GM21390 (cell line): ENCODE measurements around the gene UBE2D1.
A peak's percentile ranks its signal among the peaks of the same experiment; 100 is the strongest.

Source experiments
- ATAC-seq: cut with Tn5 transposase; IDR thresholded peaks from one replicate; pipeline ENCODE4 v1.9.1; 2021; ENCODE audit not compliant: unreplicated experiment

UBE2D1 gene

DNA sequence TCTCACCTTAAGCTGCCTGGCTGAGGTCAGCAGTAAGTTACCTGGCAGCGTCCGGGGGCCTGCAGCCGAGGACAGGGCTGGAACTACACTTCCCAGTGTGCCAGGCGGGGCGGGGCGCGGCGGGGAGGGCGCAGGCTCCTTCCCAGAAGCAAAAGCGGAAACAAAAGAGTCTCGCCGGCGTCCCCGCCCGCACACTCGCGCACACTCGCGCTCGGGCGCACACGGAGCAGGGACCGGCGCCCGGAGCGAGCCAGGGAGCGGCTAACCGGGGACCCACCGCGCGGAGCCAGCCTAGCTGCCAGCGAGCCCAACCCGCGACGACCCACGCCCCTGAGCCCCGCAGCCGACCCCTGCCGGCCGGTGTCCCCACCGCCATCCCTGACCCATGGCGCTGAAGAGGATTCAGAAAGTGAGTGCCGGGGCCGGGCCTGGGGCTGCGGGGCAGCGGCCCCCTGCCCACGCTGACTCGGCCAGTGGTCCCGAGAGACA lies at the start of gene UBE2D1:
TSS of gene UBE2D1 (plus strand) at position 190 of the 489 bp plus-strand sequence. CDS start at position 386, 196 bp downstream.
- peak; percentile 98 for ATAC-seq

- ATAC-seq, result peak; percentile 89
Measured at GRCh38 chr10:58291538-58292174, 43.1 kb upstream of the UBE2D1 start.

DNA sequence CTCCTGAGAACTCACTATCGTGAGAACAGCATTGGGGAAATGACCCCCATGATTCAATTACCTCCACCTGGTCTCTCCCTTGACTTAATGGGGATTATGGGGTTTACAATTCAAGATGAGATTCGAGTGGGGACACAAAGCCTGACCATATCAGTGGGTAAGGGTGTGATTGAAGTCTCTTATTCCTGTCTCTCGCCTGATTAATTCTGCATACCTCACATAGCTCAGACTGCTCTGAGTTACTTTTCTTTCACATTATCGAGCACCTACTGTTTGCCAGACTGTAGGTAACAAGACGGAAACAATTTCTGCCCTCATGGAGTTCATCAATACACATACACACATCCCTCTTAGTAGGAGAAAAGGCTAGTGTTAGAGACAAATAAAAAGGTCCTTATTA lies 40.8 kb upstream of the UBE2D1 start:
- ATAC-seq, result no peak

DNA sequence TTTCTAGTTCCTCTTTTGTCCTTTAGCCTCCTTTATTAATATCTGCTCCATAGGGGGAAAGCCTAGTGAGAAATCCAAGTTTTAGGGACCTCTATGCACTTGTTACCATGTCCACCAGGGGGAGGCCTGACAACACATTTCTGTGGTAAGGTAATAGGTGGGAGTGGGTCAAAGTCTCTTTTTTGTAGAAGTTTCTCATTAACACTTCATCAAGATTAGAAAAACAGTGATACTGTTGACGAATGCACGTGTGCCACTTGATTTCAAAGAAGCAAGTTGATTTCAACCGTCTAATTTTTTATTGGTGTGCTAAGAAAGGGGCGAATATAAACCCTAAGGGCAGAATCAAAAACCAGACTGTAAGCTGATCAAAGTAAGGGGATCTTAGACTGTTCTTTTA lies 35.2 kb upstream of the UBE2D1 start:
- peak; percentile 87 for ATAC-seq

DNA sequence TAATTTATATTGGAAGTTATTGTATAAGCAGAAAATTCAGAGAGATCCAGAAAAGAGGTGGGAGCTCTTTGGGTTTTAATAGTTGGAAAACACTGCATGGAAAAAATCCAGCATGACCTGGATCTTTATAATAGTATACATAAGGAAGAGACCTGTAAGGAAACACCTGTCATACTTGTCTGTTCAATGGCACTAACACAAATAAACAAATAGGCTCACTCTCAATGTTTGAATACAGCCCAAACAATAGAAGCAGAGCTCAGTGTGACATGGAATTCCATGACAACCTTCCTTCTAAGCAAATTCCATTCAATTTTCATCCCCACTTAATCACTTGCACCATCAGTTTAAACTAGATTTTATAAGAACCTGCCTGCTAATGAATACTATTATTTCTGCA lies 34.1 kb upstream of the UBE2D1 start:
- no peak for ATAC-seq

- ATAC-seq, result no peak
Measured at GRCh38 chr10:58302254-58302653, 32.6 kb upstream of the UBE2D1 start.

DNA sequence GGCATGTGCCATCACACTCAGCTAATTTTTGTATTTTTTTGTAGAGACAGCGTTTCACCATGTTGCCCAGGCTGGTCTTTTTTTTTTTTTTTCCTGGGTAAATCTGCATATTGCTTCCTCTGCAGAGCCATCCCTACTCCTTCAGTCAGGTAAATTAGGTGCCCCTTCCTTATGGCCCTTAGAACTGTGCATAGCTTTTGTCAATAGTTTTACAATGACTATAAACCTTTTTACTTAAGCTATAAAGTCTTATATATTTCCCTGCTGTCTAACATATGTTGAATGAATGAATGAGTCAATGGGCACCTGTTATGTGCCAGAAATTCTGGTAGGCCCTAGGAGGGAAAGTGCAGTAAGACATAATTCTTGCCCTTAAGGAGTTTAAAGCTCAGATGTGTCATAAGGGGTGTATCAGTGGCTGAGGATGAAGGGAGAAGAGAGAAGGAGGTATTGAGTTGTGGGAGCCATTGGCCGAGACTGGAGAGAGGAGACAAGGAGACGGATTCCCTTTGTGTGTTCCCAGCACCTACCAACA lies 30.6 kb upstream of the UBE2D1 start:
- no peak for ATAC-seq

DNA sequence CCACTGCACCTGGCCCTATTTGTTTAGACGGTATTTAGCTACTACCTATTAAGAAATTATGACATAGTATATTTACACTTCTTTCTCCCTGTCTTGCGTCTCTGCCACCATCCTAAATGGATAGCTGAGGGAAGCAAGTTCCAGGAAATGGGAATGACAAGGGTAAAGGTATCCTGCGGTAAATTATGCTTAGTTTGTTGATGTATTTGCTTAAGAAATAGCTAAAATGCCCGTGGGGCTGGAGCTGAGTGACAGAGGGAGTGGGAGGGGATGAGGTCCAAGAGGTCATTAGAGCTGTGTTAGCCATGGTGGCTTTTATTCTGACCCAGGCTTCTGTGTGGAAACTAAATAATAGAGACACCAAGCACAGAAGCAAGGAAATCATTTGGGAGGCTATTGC lies 29.0 kb upstream of the UBE2D1 start:
- ATAC-seq, result no peak

DNA sequence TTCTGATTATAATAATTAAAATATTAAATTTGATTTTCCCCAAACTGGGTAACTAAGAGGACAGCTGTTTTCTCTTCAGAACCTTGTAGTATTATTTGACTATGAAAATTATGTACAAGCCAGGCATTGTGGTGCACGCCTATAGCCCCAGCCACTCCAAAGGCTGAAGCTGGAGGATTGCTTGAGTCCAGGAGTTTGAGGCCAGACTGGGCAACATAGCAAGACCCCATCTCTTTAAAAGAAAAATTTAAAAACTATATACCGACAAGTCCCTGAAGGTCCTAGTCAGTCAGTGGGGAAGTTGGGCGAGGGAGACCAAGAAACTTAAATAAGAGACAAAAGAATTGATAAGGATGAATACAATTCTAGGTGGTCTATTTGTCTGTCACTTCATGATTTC lies 27.1 kb upstream of the UBE2D1 start:
- ATAC-seq, result no peak

GRCh38 chr10:58311026-58311425 lies 23.8 kb upstream of the UBE2D1 start:
- ATAC-seq, result no peak

DNA sequence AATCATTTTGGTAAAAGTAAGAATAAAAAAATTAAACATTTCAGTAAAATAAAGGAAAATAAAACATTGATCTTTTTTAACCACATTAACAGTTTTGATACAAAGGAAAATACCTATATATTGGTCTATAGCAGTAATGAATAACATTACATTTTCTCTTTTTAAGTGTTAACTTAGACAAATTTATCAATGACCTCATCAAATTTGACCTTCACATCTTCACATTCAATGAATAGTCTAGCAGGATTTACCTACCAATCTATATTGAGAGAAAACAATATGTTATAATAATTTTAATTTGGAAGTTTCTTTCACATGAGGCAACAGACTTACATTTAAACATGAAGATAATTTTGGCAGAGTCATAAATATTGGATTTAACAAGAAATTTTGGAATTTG lies 17.9 kb upstream of the UBE2D1 start:
- ATAC-seq, result no peak

DNA sequence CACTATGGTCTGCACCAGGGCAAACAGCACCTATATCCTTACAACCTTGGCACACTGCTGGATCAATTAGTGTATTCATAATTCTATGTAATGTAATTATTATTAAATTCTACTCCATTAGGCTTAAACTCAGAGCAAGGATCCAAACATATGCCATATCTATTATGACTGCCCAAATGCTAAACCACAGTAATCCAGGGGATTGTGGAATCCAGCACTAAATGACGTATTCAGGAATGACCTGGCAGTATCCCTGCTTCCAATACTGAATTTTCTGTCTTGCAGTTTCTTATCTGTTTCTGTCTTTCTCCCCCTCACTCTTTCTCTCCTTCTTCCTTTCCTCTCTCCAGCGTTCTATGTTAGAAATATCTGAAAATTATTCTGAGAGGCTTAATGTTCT lies 16.5 kb upstream of the UBE2D1 start:
- no peak for ATAC-seq

DNA sequence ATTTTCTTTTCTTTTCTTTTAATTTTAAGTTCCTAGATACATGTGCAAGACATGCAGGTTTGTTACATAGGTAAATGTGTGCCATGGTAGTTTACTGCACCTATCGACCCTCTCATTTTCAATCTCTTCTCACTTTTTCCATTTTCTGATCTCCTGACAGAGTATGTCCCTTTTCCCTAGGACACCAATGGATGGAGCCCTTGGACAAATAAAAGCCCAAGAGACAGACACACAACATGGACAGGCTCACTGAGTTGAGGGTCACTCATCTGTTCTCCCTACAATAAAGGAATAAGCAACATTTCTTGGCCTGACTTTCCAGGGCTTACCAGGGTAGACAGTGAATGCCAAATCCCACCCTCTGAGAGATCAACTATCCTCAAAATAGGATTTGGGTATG lies 15.2 kb upstream of the UBE2D1 start:
- ATAC-seq, result no peak

- no peak for ATAC-seq
Measured at GRCh38 chr10:58320351-58321049, 14.3 kb upstream of the UBE2D1 start.

DNA sequence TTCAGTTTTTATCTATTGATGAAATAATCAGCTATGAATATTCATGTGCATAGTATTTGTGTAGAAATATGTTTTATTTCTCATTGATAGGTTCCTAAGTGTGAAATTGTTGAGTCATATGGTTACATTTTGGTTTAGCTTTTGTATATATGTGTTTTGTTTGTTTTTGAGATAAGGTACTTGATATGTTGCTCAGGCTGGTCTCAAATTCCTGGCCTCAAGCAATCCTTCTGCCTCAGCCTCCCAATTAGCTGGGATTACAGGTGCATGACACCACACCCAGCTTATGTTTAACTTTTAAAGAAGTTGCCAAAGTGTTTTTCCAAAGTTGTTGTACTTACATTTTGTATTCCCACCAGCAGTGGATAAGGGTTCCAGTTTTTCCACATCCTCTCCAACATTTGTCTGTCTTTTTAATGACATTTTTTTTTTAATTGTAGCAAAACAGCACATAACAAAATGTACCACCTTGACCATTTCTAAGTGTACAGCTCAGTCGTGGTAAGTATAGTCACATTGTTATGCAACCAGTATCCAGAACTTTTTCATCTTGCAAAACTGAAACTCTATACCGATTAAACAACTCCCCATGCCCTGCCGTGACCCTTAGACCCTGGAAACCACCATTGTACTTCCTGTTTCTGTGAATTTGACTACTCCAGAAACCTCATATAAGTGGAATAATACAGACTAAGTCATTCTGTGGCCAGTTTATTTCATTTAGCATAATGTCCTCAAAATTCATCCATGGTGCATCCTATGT lies 12.6 kb upstream of the UBE2D1 start:
- peak; percentile 83 for ATAC-seq

DNA sequence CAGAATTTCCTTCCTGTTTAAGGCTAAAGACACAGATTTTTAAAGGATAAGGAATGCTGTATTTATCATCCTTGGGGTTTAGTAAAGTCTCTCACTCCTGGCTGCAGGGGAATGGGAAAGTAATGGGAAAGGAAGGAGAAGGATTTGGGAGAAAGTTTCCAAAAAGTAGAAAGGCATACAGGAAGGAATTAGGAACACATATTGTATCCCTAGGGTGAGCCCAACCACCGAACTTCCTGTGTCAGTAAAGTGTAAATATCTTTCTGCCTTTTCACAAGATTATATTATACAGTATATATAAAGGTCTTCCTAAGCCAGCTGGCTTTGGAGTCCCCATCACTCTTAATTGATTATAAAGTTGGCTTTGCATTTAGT lies 12.0 kb upstream of the UBE2D1 start:
- ATAC-seq, result no peak

DNA sequence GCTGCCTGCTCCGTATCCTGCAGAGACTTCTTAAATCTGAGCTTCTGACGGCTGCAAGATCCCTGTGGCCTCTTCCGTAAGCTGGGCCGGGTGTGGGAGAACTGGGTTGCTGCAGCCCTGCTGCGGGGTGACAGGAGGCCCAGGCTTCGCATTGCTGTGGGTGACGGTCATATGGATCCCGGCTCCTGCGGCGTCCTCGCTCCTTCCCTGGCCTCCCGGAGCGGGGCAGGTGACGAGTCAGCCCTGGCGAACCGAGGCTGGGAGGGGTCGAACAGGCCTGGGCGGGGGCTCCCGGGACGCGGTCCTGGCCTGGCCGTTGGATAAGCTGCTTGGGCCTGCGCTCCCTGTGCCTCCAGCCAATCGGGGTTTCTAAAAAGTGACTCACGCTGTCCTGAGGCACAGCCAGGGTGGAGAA lies 7.8 kb upstream of the UBE2D1 start:
- no peak for ATAC-seq

GRCh38 chr10:58328233-58328632 lies 6.6 kb upstream of the UBE2D1 start:
- ATAC-seq, result no peak

DNA sequence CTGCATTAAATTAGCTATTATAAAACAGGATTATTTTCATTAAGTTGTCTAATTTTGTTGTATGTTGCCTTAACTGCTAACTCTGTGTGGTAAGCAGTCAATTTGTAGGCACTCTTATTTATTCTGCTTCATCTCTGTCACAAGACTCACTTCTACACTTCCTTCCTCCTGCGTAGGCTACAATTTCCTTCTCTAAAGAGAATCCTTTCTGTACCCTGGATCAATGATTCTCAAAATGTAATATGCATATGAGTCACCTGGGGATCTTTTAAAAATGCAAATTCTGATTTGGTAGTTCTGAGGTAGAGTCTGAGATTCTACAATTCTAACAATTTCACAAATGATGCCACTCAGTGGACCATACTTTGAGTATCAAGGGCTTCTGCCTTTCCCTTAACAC lies 4.4 kb upstream of the UBE2D1 start:
- ATAC-seq, result no peak

DNA sequence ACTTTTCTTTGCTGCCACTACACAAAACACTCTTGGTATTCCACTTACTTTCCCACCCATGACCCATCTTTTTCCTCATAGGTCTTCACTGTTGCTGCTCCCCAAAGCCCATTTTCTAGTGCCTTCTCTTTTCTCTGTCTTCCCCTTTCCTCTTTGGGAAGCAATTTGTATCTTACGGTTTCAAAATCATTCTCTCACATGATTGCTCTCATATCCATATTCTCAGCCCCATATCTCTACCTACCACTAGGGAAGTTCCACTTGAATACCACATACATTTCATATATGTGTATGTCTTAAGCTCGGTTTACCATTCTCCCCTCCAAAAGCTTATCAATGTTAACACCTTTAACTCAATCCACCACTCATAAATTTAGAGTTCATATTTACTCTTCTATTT lies 3.2 kb upstream of the UBE2D1 start:
- no peak for ATAC-seq

- peak; percentile 46 for ATAC-seq
Measured at GRCh38 chr10:58335306-58336005, 650 bp downstream of the UBE2D1 start.
